ENCODE data around the gene RIC8B.

DNA sequence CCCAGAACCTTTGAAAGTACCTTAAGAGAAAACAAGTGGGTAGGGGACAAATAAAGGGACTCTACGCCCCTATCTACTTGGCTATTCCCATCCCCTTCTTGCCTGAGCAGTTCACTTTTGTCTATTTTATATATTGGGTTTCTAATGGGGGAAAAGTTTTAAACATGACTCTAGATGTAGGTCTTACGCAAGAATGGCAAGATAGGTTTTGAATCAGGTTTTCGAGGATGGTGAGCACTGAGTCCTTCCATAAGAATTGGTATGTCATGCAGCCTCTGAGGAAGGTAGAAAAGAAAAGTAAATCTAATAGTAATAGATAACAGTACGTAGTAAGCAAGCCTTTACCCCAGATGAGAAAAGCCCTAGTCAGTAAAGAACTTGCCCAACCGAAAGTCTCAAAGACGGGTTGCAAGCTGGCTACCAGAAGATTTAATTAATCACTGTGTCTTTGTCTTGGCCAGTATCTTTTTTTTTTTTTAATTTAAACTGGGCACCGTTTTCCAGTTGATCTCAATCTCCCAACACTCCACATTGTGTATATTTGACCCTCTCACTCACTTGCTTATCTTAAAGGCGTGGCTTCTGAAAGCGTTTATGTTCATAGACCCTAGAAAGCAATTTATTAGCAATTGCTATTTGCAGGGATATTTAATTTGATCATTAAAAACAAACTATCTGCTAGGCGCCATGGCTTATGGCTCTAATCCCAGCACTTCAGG lies 94.7 kb downstream of the RIC8B start:
- TF ChIP-seq BHLHE40 (IDR thresholded peaks at IDR 0.05; ENCODE audit: borderline replicate concordance) (no peak), ARNT (IDR thresholded peaks at IDR 0.05) (no peak)

Data from HEK293T (cell line).